Endometrial microvascular endothelial cells (primary cell): Measurements from ENCODE around the gene SLC8A1. TPM values are rescaled to one million over a fixed set of nuclear protein-coding genes. Genes with fewer than 3 reads are reported as not detected.

Source experiments
- in situ Hi-C: cut with HindIII; loops from 2 replicates; pipeline ENCODE4 v1.10.0; 2017; ENCODE audit warnings: low sequenced_read_pairs, low pct_unique_long_range_greater_than_20kb; ENCODE audit errors: inconsistent ontology term
- total RNA-seq: library from RNA; depleted of rRNA; stranded (reverse); fragments of >200 nt; gene quantifications from one replicate; pipeline ENCODE4 v1.2.3, GENCODE V29; 2015; ENCODE audit errors: inconsistent ontology term

Gene SLC8A1
- total RNA-seq, 1 donor from 2014 or later, result 0.28 TPM

GRCh38 chr2:40339026-40339425 lies 112.9 kb downstream of the SLC8A1 start:
- in situ Hi-C loops, result no loop called here

- in situ Hi-C loops, result no loop called here
Measured at GRCh38 chr2:40332191-40332826, 119.6 kb downstream of the SLC8A1 start.

- in situ Hi-C loops, result no loop called here
Measured at GRCh38 chr2:40330096-40330495, 121.8 kb downstream of the SLC8A1 start.

- in situ Hi-C loops, result no loop called here
Measured at GRCh38 chr2:40329739-40330030, 122.2 kb downstream of the SLC8A1 start.

- in situ Hi-C loops, result no loop called here
Measured at GRCh38 chr2:40325116-40325515, 126.8 kb downstream of the SLC8A1 start.

GRCh38 chr2:40324656-40325055 lies 127.2 kb downstream of the SLC8A1 start:
- in situ Hi-C loops, result no loop called here

GRCh38 chr2:40321822-40322221 lies 130.1 kb downstream of the SLC8A1 start:
- in situ Hi-C loops, result no loop called here

- in situ Hi-C loops, result no loop called here
Measured at GRCh38 chr2:40321016-40321623, 130.8 kb downstream of the SLC8A1 start.

- in situ Hi-C loops, result no loop called here
Measured at GRCh38 chr2:40318921-40319320, 133.0 kb downstream of the SLC8A1 start.

- in situ Hi-C loops, result no loop called here
Measured at GRCh38 chr2:40317761-40318160, 134.1 kb downstream of the SLC8A1 start.

- in situ Hi-C loops, result no loop called here
Measured at GRCh38 chr2:40317046-40317445, 134.8 kb downstream of the SLC8A1 start.

- in situ Hi-C loops, result no loop called here
Measured at GRCh38 chr2:40316620-40317019, 135.3 kb downstream of the SLC8A1 start.

GRCh38 chr2:40315683-40316082 lies 136.2 kb downstream of the SLC8A1 start:
- in situ Hi-C loops, result no loop called here

GRCh38 chr2:40311026-40311425 lies 140.9 kb downstream of the SLC8A1 start:
- in situ Hi-C loops, result no loop called here

GRCh38 chr2:40310303-40310702 lies 141.6 kb downstream of the SLC8A1 start:
- in situ Hi-C loops, result no loop called here

GRCh38 chr2:40304340-40304739 lies 147.6 kb downstream of the SLC8A1 start:
- in situ Hi-C loops, result no loop called here

GRCh38 chr2:40303746-40304145 lies 148.1 kb downstream of the SLC8A1 start:
- in situ Hi-C loops, result no loop called here

GRCh38 chr2:40302751-40303325 lies 149.1 kb downstream of the SLC8A1 start:
- in situ Hi-C loops, result no loop called here

- in situ Hi-C loops, result no loop called here
Measured at GRCh38 chr2:40300391-40300790, 151.5 kb downstream of the SLC8A1 start.

- in situ Hi-C loops, result no loop called here
Measured at GRCh38 chr2:40299781-40300180, 152.1 kb downstream of the SLC8A1 start.

- in situ Hi-C loops, result no loop called here
Measured at GRCh38 chr2:40299173-40299572, 152.7 kb downstream of the SLC8A1 start.
